ENCODE results near the gene APBA2. TPM values are rescaled to one million over a fixed set of nuclear protein-coding genes. Genes with fewer than 3 reads are reported as not detected.

The APBA2 gene
- total RNA-seq, 4 donors from 2014 or later, result 3.3 to 5.4 (median 4.5) TPM

- H3K4me3 ChIP-seq, result no peak overlapping the region
- WGBS, 2 donors, result 84 to 86% methylated on average over 3 of the region's 3 CpGs
- no peaks in the 10 kb centered on the region for H3K27me3 ChIP-seq
- H3K9me3 ChIP-seq, result peaks cover 0 to 6% (median 0%) of the 10 kb centered on the region in 4 donors
- DNase-seq (ENCODE audit: low spot score in 2 of 2), result no peak
- H3K36me3 ChIP-seq, result no peaks in the 10 kb centered on the region
- no peak overlapping the region for H3K27ac ChIP-seq
- no peak for TF ChIP-seq EP300 (IDR thresholded peaks at IDR 0.05)
- TF ChIP-seq CTCF (IDR thresholded peaks at IDR 0.05), result no peak
- TF ChIP-seq POLR2A (IDR thresholded peaks at IDR 0.05), result no peak
- H3K4me1 ChIP-seq, result peaks cover 0 to 6% (median 0%) of the 10 kb centered on the region in 4 donors
Measured at GRCh38 chr15:28980709-28981350, 95.1 kb downstream of the APBA2 start.

- Histone ChIP-seq H3K36me3 (no peaks in the 10 kb centered on the region), H3K27ac (no peak overlapping the region), H3K9me3 (peaks cover 0 to 6% (median 0%) of the 10 kb centered on the region in 4 donors), H3K4me3 (no peak overlapping the region), H3K4me1 (peaks cover 0 to 8% (median 0%) of the 10 kb centered on the region in 4 donors), H3K27me3 (no peaks in the 10 kb centered on the region)
- TF ChIP-seq CTCF (IDR thresholded peaks at IDR 0.05) (no peak), POLR2A (IDR thresholded peaks at IDR 0.05) (no peak)
- no peak for DNase-seq (ENCODE audit: low spot score in 2 of 2)
Measured at GRCh38 chr15:28981351-28981720, 95.6 kb downstream of the APBA2 start.

DNA sequence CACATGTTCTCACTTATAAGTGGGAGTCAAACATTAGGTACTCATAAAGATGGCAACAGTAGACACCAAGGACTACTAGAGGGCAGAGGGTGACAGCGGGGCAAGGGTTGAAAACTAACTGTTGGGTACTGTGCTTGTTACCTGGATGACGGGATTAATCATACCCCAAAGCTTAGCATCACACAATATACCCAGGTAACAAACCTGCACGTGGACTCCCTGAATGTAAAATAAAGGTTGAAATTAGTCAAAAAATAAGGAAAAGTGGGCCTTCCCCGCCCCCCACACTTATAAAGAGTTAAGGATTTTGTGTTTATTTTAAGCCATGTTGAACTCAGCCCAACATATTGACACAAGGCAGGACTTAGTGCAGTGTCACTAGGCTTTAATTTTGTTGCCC lies 96.1 kb downstream of the APBA2 start:
- no peak for DNase-seq (ENCODE audit: low spot score in 2 of 2)
- no peak overlapping the region for H3K4me3 ChIP-seq
- 88 to 97% methylated on average over 4 of the region's 4 CpGs for WGBS, 2 donors
- H3K9me3 ChIP-seq, result peaks cover 0 to 6% (median 0%) of the 10 kb centered on the region in 4 donors
- peaks cover 0 to 8% (median 0%) of the 10 kb centered on the region in 4 donors for H3K4me1 ChIP-seq
- H3K36me3 ChIP-seq, result no peaks in the 10 kb centered on the region
- H3K27me3 ChIP-seq, result no peaks in the 10 kb centered on the region
- TF ChIP-seq CTCF (IDR thresholded peaks at IDR 0.05) (no peak), POLR2A (IDR thresholded peaks at IDR 0.05) (no peak), EP300 (IDR thresholded peaks at IDR 0.05) (no peak)
- no peak overlapping the region for H3K27ac ChIP-seq

GRCh38 chr15:28982886-28983285 lies 97.1 kb downstream of the APBA2 start:
- 98% methylated on average over 6 of the region's 6 CpGs for WGBS, 2 donors

More at GRCh38 chr15:28982886-28983285, 97.1 kb downstream of the APBA2 start:
- DNase-seq (ENCODE audit: low spot score in 2 of 2), result no peak
- no peaks in the 10 kb centered on the region for H3K36me3 ChIP-seq
- no peak overlapping the region for H3K27ac ChIP-seq
- H3K27me3 ChIP-seq, result no peaks in the 10 kb centered on the region
- H3K9me3 ChIP-seq, result peaks cover 0 to 6% (median 0%) of the 10 kb centered on the region in 4 donors
- peaks cover 0 to 8% (median 0%) of the 10 kb centered on the region in 4 donors for H3K4me1 ChIP-seq
- no peak overlapping the region for H3K4me3 ChIP-seq
- TF ChIP-seq EP300 (IDR thresholded peaks at IDR 0.05) (no peak), CTCF (IDR thresholded peaks at IDR 0.05) (no peak), POLR2A (IDR thresholded peaks at IDR 0.05) (no peak)

Measured in tibial nerve (tissue), 4 donors.